ENCODE data around the gene LRCH2. TPM values are rescaled to one million over a fixed set of nuclear protein-coding genes. Genes with fewer than 3 reads are reported as not detected.

Gene LRCH2
- total RNA-seq, 1 donor from 2014 or later, result 0.75 TPM

DNA sequence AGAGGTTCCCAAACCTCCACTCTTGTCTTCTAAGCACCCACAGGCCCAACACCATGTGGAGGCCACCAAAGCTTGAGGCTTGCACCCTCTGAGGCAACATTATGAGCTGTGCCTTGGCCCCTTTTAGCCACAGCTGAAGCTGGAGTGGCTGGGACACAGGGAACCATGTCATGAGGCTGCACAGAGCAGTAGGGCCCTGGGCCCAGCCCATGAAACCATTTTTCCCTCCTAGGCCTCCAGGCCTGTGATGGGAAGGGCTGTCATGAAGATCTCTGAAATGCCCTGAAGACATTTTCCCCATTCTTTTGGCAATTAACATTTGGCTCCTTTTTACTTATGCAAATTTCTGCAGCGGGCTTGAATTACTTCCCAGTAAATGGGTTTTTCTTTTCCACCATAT is 29.9 kb downstream of the LRCH2 start:
- no peak for DNase-seq (ENCODE audit: low read depth)
- H3K4me3 ChIP-seq (ENCODE audit: low read depth, low read length), result no peak overlapping the region
- TF ChIP-seq, protein P1, sequence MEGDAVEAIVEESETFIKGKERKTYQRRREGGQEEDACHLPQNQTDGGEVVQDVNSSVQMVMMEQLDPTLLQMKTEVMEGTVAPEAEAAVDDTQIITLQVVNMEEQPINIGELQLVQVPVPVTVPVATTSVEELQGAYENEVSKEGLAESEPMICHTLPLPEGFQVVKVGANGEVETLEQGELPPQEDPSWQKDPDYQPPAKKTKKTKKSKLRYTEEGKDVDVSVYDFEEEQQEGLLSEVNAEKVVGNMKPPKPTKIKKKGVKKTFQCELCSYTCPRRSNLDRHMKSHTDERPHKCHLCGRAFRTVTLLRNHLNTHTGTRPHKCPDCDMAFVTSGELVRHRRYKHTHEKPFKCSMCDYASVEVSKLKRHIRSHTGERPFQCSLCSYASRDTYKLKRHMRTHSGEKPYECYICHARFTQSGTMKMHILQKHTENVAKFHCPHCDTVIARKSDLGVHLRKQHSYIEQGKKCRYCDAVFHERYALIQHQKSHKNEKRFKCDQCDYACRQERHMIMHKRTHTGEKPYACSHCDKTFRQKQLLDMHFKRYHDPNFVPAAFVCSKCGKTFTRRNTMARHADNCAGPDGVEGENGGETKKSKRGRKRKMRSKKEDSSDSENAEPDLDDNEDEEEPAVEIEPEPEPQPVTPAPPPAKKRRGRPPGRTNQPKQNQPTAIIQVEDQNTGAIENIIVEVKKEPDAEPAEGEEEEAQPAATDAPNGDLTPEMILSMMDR (conservative IDR thresholded peaks at IDR 0.05; ENCODE audit: low read depth, low read length), result no peak

GRCh38 chrX:115192244-115192700 is 41.6 kb downstream of the LRCH2 start:
- H3K4me3 ChIP-seq (ENCODE audit: low read depth, low read length), result no peak overlapping the region
- TF ChIP-seq, protein P1 (conservative IDR thresholded peaks at IDR 0.05; ENCODE audit: low read depth, low read length), result no peak
- no peak for DNase-seq (ENCODE audit: low read depth)

GRCh38 chrX:115191490-115192243 is 42.2 kb downstream of the LRCH2 start:
- no peak overlapping the region for H3K4me3 ChIP-seq (ENCODE audit: low read depth, low read length)
- DNase-seq (ENCODE audit: low read depth), result no peak
- TF ChIP-seq, protein P1 (conservative IDR thresholded peaks at IDR 0.05; ENCODE audit: low read depth, low read length), result no peak

DNA sequence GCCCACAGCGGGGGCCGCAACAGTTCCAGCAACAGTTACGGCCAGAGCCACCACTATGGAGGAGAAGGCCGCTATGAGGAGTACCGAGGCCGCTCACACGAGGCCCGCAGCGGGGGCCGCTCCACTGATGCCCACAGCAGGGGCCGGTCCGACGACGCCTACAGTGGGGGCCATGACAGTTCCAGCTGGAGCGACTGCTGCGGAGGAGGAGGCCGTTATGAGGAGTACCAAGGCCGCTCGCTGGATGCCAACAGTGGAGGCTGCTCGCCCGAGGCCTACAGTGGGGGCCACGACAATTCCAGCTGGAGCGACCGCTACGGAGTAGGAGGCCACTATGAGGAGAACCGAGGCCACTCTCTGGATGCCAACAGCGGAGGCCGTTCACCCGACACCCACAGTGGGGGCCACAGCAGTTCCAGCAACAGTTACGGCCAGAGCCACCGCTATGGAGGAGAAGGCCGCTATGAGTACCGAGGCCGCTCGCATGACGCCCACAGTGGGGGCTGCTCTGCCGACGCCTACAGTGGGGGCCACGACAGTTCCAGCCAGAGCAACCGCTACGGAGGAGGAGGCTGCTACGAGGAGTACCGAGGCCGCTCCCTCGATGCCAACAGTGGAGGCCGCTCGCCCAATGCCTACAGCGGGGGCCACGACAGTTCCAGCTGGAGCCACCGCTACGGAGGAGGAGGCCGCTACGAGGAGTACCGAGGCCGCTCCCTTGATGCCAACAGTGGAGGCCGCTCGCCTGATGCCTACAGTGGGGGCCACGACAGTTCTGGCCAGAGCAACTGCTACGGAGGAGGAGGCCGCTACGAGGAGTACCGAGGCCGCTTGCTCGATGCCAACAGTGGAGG is 43.0 kb downstream of the LRCH2 start:
- TF ChIP-seq, protein P1 (conservative IDR thresholded peaks at IDR 0.05; ENCODE audit: low read depth, low read length), result no peak
- H3K4me3 ChIP-seq (ENCODE audit: low read depth, low read length), result no peak overlapping the region
- no peak for DNase-seq (ENCODE audit: low read depth)

DNA sequence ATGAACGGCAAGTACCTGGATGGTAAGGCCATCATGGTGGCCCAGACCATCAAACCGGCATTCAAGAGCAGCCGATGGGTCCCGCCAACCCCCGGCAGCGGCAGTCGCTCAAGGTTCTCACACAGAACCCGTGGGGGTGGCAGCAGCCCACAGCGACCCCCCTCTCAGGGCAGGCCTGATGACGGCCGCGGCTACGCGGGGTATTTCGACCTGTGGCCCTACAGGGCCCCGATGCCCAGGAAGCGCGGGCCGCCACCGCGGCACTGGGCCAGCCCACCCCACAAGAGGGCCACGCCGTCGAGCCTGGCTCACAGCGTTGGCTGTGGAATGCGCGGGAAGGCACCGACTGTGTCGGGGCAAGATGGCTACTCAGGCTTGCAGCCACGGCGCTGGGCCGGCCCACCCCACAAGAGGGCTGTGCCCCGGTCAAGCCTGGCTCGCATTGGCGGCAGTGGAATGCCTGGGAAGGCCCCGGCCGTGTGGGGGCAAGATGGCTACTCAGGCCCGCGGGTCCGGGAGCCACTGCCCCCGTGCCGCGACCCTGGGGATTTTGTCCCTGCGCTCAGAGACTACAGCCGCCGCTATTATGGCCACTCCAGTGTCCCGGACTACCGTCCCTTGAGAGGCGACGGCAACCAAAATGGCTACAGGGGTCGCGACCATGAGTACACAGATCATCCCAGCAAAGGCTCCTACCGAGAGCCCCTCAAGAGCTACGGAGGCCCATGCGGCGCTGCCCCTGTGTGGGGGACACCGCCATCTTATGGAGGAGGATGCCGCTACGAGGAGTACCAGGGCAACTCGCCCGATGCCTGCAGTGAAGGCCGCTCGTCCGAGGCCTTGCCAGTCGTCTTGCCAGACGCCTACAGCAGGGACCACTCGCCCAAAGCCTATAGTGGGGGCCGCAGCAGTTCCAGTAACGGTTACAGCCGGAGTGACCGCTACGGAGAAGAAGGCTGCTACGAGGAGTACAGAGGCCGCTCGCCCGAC is 44.0 kb downstream of the LRCH2 start:
- TF ChIP-seq, protein P1 (conservative IDR thresholded peaks at IDR 0.05; ENCODE audit: low read depth, low read length), result no peak
- DNase-seq (ENCODE audit: low read depth), result no peak
- no peak overlapping the region for H3K4me3 ChIP-seq (ENCODE audit: low read depth, low read length)

DNA sequence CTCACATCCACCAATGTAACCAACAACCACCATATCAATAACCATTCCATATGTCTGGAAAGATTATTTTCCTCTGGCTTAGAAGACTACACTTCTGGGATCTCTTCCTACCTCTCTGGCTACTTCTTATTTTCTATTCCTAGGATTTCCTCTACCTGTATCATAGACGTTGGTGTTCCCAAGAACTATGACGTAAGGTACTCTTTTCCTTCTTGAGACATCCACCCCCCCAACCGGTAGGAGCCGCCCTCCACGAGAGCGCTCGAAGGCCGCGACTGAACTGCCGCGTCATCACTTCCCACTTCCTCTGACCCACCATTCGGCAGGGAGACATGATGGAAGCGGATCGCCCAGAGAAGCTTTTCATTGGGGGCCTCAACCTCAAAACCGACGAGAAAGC is 44.8 kb downstream of the LRCH2 start, which contains the start of gene RBMXL3:
Gene RBMXL3 (plus strand): TSS at position 301 of the 400 bp plus-strand sequence. CDS start 32 bp downstream, at position 333.
- DNase-seq (ENCODE audit: low read depth), result no peak
- TF ChIP-seq, protein P1 (conservative IDR thresholded peaks at IDR 0.05; ENCODE audit: low read depth, low read length), result no peak
- H3K4me3 ChIP-seq (ENCODE audit: low read depth, low read length), result no peak within 1 kb of the TSS
